Measurements from ENCODE around the gene MYO15B.

- TF ChIP-seq CTCF (IDR thresholded peaks at IDR 0.05 in 4 of 5, conservative IDR thresholded peaks at IDR 0.05 in 1 of 5) (no peak), POLR2A (IDR thresholded peaks at IDR 0.05) (no peak)
Measured at GRCh38 chr17:75547091-75547490, 40.5 kb upstream of the MYO15B start.
